SK-N-SH (cell line): ENCODE data around the gene FLT1.

Source experiments
- CTCF ChIP-seq: fragments of 200-600 bp; sonication (generic); IDR thresholded peaks from 2 replicates; pipeline ENCODE4 v1.6.1; 2017; ENCODE audit warnings: antibody characterized with exemption, mild to moderate bottlenecking, moderate library complexity
- FOXM1 ChIP-seq: IDR thresholded peaks from 2 replicates; pipeline ENCODE4 v1.4.0; 2012; ENCODE audit warnings: low read depth, mild to moderate bottlenecking
- GABPA ChIP-seq: IDR thresholded peaks from 2 replicates; pipeline ENCODE4 v1.4.0; 2012; ENCODE audit warnings: low read depth, mild to moderate bottlenecking
- MAX ChIP-seq: IDR thresholded peaks from 2 replicates; pipeline ENCODE4 v1.4.0; 2012; ENCODE audit warnings: low read depth
- PBX3 ChIP-seq: IDR thresholded peaks from 2 replicates; pipeline ENCODE4; 2012
- POLR2AphosphoS5 ChIP-seq: IDR thresholded peaks from 2 replicates; pipeline ENCODE4 v1.6.1; 2012; ENCODE audit warnings: low read depth, low read length
- RCOR1 ChIP-seq: fragments of 150-350 bp; IDR thresholded peaks from 2 replicates; pipeline ENCODE4 v1.6.1; 2017; ENCODE audit warnings: antibody characterized with exemption, low read length
- REST ChIP-seq: IDR thresholded peaks from 2 replicates; pipeline ENCODE4 v1.6.1; 2012; ENCODE audit warnings: mild to moderate bottlenecking, low read depth, low read length, moderate library complexity
- RFX5 ChIP-seq: IDR thresholded peaks from 2 replicates; pipeline ENCODE4 v1.6.1; 2012; ENCODE audit warnings: mild to moderate bottlenecking, improper control_type of control experiment, low read length
- SMC3 ChIP-seq: IDR thresholded peaks from 2 replicates; pipeline ENCODE4 v1.6.1; 2012; ENCODE audit warnings: low read depth, low read length, improper control_type of control experiment
- TEAD4 ChIP-seq: IDR thresholded peaks from 2 replicates; pipeline ENCODE4 v1.4.0; 2012; ENCODE audit warnings: mild to moderate bottlenecking, borderline replicate concordance; ENCODE audit not compliant: insufficient read depth
- USF1 ChIP-seq: IDR thresholded peaks from 2 replicates; pipeline ENCODE4 v1.4.0; 2012; ENCODE audit warnings: low read depth, borderline replicate concordance
- USF2 ChIP-seq: fragments of 150-350 bp; IDR thresholded peaks from 2 replicates; pipeline ENCODE4 v1.6.1; 2017; ENCODE audit warnings: antibody characterized with exemption, low read length, low read depth, borderline replicate concordance

GRCh38 chr13:28340272-28340793 is 154.6 kb downstream of the FLT1 start:
- TF ChIP-seq MAX (no peak), POLR2AphosphoS5 (no peak; the same call in 1 of the 2 replicates), GABPA (no peak), REST (no peak), USF1 (no peak), CTCF (no peak), PBX3 (peak; percentile 56), FOXM1 (peak; percentile 68), RCOR1 (no peak), SMC3 (no peak), RFX5 (no peak), TEAD4 (peak; percentile 54), USF2 (no peak)
